Measurements from ENCODE around the gene L1TD1. TPM values are rescaled to one million over a fixed set of nuclear protein-coding genes. Genes with fewer than 3 reads are reported as not detected.

Gene L1TD1
- total and polyA plus RNA-seq, 3 donors from 2014 or later: 1.5 to 9.1 (median 8.4) TPM

DNA sequence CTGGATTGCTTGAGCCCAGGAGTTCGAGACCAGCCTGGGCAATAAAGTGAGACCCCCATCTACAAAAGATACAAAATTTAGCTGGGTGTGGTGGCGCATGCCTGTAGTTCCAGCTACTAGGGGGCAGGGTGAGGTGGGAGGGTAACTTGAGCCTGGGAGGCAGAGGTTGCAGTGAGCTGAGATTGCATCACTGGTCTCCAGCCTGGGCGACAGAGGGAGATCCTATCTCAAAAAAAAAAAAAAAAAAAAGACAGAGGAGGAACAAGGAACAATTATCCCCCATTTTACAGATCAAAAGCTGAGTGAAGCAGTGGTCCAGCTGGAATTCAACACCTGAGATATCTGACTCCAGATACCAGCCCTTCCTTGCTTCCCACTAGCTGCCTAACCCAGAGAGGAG is 34.8 kb downstream of the L1TD1 start:
- no peak for DNase-seq
- Histone ChIP-seq H3K4me1 (no peaks in the 10 kb centered on the region), H3K27me3 (no peaks in the 10 kb centered on the region), H3K9me3 (no peaks in the 10 kb centered on the region), H3K27ac (no peak overlapping the region), H3K36me3 (ENCODE audit: low read depth, missing control alignments) (no peaks in the 10 kb centered on the region), H3K4me3 (no peak overlapping the region)
- 79 to 82% methylated on average over 3 of the region's 3 CpGs for WGBS, 2 donors
- intact Hi-C loops (cut with DNase I; ENCODE audit: low total_unique reads): no loop called here
- no peak for TF ChIP-seq POLR2A (IDR thresholded peaks at IDR 0.05)
- TF ChIP-seq, protein P1, sequence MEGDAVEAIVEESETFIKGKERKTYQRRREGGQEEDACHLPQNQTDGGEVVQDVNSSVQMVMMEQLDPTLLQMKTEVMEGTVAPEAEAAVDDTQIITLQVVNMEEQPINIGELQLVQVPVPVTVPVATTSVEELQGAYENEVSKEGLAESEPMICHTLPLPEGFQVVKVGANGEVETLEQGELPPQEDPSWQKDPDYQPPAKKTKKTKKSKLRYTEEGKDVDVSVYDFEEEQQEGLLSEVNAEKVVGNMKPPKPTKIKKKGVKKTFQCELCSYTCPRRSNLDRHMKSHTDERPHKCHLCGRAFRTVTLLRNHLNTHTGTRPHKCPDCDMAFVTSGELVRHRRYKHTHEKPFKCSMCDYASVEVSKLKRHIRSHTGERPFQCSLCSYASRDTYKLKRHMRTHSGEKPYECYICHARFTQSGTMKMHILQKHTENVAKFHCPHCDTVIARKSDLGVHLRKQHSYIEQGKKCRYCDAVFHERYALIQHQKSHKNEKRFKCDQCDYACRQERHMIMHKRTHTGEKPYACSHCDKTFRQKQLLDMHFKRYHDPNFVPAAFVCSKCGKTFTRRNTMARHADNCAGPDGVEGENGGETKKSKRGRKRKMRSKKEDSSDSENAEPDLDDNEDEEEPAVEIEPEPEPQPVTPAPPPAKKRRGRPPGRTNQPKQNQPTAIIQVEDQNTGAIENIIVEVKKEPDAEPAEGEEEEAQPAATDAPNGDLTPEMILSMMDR (IDR thresholded peaks at IDR 0.05): no peak

DNA sequence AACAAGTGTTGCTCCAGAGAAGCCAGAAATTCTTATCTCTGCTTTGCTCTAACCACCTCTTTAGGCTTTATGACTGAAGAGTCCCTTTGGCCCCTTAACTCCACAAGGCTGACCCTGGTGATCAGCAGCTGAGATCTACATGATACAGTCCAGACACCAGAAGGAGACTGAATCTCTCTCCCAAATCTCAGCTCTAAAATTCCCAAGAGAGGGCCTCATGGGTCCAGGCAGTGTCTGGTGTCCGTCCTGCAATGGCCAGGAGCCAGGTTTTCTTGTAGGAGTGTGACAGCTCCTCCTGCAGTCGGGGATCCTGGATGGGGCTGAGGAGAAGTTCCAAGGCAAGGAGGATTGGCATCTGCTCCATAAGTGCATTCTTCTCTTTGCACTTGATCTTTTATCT is 35.3 kb downstream of the L1TD1 start:
- DNase-seq: peak; percentile 36
- H3K27ac ChIP-seq: no peak overlapping the region
- no peaks in the 10 kb centered on the region for H3K4me1 ChIP-seq
- intact Hi-C loops (cut with DNase I; ENCODE audit: low total_unique reads): no loop called here
- TF ChIP-seq, protein P1 (IDR thresholded peaks at IDR 0.05): no peak
- no peak for TF ChIP-seq POLR2A (IDR thresholded peaks at IDR 0.05)
- H3K36me3 ChIP-seq (ENCODE audit: low read depth, missing control alignments): no peaks in the 10 kb centered on the region
- H3K27me3 ChIP-seq: no peaks in the 10 kb centered on the region
- no peaks in the 10 kb centered on the region for H3K9me3 ChIP-seq
- 52 to 71% methylated on average over 2 of the region's 2 CpGs for WGBS, 2 donors
- H3K4me3 ChIP-seq: no peak overlapping the region

DNA sequence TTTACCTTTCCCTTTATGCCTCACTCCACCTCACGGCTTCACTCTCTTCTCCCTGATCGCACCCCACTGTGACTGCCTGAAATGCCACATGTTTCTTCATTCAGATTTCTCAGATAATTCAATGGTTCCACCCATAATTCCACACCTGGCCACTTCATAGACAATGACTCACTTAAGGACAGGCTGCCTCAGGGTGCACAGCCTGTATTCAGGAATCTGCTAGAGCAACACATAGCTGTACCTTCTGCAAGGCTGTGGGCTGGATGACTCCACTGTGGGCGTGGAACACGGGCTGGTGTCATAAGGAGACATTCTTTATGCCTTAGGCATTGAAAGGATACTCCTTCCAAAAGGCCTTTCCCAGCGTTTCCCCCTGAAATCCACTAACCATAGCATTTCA is 36.1 kb downstream of the L1TD1 start:
- DNase-seq: no peak
- no peak for TF ChIP-seq POLR2A (IDR thresholded peaks at IDR 0.05)
- TF ChIP-seq, protein P1 (IDR thresholded peaks at IDR 0.05): no peak
- no peaks in the 10 kb centered on the region for H3K9me3 ChIP-seq
- H3K4me3 ChIP-seq: no peak overlapping the region
- H3K4me1 ChIP-seq: no peaks in the 10 kb centered on the region
- 86 to 94% methylated on average over 5 of the region's 5 CpGs for WGBS, 2 donors
- H3K36me3 ChIP-seq (ENCODE audit: low read depth, missing control alignments): no peaks in the 10 kb centered on the region
- intact Hi-C loops (cut with DNase I; ENCODE audit: low total_unique reads): no loop called here
- H3K27ac ChIP-seq: no peak overlapping the region
- H3K27me3 ChIP-seq: no peaks in the 10 kb centered on the region

DNA sequence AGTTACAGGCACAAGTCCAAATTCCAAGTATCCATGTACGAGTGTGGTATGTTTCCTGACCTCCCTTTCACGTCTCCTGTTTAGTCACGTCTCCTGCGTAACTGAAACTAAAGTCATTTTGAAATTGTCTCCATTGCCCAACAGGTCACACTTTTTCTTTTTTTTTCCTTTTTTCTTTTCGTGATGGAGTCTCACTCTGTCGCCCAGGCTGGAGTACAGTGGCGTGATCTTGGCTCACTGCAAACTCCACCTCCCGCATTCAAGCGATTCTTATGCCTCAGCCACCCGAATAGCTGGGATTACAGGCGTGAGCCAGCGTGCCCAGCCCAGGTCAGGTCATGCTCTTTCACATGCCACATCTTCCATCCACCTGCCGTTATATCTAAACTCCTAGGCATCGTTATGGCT is 38.2 kb downstream of the L1TD1 start:
- H3K9me3 ChIP-seq: no peaks in the 10 kb centered on the region
- TF ChIP-seq POLR2A (IDR thresholded peaks at IDR 0.05): no peak
- TF ChIP-seq, protein P1 (IDR thresholded peaks at IDR 0.05): no peak
- 83 to 87% methylated on average over 14 of the region's 14 CpGs for WGBS, 2 donors
- no peak for DNase-seq
- H3K4me3 ChIP-seq: no peak overlapping the region
- no peak overlapping the region for H3K27ac ChIP-seq
- intact Hi-C loops (cut with DNase I; ENCODE audit: low total_unique reads): no loop called here
- H3K4me1 ChIP-seq: peaks cover 3% of the 10 kb centered on the region
- H3K27me3 ChIP-seq: no peaks in the 10 kb centered on the region
- H3K36me3 ChIP-seq (ENCODE audit: low read depth, missing control alignments): no peaks in the 10 kb centered on the region

DNA sequence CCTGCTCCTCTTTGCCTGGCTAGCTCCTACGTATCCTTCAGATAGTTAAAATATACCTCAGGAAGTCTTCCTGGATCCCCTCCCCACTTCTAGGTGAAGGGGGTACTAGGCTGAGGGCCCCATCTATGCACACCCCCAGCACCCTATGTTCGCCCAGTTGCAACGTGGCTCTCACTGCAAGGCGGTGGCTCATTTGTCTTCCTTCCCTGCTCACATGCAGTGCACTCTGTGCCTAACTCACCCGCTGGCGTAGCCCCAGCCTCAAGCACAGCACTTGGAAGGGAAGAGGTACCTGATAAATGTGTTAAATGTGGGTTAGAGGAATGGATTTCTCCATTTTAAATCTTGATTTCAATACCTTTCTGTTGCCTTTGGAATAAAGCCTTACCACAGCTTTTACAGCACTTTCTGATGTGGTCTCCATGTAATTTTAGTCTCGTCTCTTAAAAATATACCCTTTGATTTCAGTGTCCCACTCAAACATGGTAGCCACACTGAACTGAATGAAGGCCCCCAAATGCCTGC is 39.3 kb downstream of the L1TD1 start:
- no peak for DNase-seq
- no peaks in the 10 kb centered on the region for H3K36me3 ChIP-seq (ENCODE audit: low read depth, missing control alignments)
- no peak overlapping the region for H3K4me3 ChIP-seq
- H3K27ac ChIP-seq: no peak overlapping the region
- no peak for TF ChIP-seq POLR2A (IDR thresholded peaks at IDR 0.05)
- TF ChIP-seq, protein P1 (IDR thresholded peaks at IDR 0.05): no peak
- H3K4me1 ChIP-seq: peaks cover 4% of the 10 kb centered on the region
- intact Hi-C loops (cut with DNase I; ENCODE audit: low total_unique reads): no loop called here
- no peaks in the 10 kb centered on the region for H3K9me3 ChIP-seq
- H3K27me3 ChIP-seq: no peaks in the 10 kb centered on the region
- WGBS, 2 donors: 88 to 91% methylated on average over 7 of the region's 7 CpGs

Data from testis (tissue), 3 donors.